Hypothalamus (tissue), 51 donors: Measurements from ENCODE around the gene NAALADL1.
A peak's percentile ranks its signal among the peaks of the same experiment; 100 is the strongest.

Source experiments
- DNase-seq, 51 donors: peaks; one replicate each; lab custom pipeline; 2025; lab: John Stamatoyannopoulos, UW

NAALADL1 gene, protein sequence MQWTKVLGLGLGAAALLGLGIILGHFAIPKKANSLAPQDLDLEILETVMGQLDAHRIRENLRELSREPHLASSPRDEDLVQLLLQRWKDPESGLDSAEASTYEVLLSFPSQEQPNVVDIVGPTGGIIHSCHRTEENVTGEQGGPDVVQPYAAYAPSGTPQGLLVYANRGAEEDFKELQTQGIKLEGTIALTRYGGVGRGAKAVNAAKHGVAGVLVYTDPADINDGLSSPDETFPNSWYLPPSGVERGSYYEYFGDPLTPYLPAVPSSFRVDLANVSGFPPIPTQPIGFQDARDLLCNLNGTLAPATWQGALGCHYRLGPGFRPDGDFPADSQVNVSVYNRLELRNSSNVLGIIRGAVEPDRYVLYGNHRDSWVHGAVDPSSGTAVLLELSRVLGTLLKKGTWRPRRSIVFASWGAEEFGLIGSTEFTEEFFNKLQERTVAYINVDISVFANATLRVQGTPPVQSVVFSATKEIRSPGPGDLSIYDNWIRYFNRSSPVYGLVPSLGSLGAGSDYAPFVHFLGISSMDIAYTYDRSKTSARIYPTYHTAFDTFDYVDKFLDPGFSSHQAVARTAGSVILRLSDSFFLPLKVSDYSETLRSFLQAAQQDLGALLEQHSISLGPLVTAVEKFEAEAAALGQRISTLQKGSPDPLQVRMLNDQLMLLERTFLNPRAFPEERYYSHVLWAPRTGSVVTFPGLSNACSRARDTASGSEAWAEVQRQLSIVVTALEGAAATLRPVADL

DNA sequence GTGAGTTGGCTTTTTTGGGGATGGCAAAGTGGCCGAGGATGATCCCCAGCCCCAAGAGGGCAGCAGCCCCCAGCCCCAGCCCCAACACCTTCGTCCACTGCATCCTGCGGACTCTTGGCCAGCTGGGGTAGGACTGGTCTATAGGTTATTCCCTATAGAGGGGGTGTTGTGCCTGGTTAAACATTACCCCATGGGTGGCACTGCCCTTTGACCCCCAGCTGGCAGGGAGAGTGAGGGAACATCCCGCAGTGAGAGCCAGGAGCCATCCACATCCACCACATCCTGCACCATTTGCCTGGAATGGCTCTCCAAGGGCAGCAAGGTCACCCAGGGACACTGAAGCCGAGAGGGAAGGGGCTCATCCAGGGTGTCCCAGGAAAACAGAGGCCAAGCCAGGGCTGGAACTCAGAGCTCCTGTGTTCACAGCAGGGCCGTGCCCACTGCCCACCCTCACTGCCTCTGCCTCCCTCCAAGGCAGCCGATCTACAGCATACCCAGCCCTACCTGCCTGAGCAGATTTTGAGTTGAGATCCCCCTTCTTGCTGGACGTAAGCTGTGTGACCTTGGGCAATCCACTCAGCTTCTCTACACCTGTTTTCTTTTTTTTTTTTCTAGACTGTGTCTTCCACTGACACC lies at the start of gene NAALADL1:
Gene NAALADL1, minus strand, starts transcription at position 135 of the 636 bp plus-strand sequence. Its CDS starts 32 bp downstream, at position 103.
- no peak for DNase-seq

DNA sequence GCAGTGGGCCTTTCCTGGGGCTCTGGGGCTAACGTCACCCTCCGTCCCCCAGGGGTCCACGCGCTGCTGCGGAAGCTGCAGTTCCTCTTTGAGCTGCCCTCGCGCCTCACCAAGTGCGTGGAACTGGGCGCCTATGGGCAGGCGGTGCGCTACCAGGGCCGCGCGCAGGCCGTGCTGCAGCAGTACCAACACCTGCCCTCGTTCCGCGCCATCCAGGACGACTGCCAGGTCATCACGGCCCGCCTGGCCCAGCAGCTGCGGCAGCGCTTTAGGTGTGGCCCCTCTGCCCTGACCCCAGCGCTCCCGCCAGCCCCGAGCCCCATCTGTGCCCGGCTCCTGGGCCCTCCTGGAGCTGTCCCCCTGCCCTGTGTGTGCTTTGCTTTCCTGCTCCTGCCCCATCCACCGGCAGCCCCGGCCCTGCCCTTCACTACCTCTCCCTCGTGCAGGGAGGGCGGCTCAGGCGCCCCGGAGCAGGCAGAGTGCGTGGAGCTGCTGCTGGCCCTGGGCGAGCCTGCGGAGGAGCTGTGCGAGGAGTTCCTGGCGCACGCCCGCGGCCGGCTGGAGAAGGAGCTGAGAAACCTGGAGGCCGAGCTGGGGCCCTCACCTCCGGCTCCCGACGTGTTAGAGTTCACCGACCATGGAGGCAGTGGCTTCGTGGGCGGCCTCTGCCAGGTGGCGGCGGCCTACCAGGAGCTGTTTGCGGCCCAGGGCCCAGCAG lies 49.6 kb upstream of the NAALADL1 start:
- DNase-seq: no peak

DNA sequence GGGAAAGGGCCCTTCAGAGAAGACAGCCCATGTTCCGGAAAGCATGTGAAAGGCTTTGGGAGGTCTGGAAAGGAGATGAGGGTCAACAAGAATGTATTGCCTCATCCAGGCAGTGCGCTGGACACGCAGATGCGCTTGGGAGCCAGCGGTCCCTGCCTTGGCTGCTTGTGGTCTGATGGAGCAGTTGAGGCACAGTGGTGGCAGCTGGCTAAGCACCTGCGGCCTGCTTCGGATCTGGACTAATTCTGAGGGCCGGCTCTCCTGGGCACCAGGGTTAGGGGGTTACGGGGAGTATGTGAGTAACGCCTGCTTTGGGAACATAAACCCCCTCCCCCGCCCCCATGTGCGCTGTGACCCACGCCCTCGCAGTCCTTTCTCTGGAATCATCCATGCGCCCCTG lies 48.7 kb upstream of the NAALADL1 start:
- no peak for DNase-seq

DNA sequence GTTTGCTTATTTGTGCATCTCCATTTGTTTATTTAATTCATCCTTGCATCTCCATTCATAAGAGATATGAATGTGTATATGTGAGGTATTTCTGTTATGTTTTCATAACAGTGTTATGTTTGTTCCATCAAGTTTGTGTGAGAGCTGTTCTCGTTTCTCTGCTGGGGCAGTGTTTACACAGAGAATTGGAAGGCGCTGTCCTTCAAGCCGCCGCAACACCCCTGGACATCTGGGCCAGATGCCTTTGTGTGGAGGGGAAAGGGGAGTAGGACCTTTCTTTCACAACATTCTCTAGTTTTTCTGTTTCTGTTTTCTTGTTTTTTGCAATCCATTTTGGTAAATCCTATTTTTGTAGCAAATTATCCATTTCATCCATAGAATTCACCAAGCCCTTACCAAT lies 46.3 kb upstream of the NAALADL1 start:
- peak in 1 of 51 donors; percentile 16 for DNase-seq

DNA sequence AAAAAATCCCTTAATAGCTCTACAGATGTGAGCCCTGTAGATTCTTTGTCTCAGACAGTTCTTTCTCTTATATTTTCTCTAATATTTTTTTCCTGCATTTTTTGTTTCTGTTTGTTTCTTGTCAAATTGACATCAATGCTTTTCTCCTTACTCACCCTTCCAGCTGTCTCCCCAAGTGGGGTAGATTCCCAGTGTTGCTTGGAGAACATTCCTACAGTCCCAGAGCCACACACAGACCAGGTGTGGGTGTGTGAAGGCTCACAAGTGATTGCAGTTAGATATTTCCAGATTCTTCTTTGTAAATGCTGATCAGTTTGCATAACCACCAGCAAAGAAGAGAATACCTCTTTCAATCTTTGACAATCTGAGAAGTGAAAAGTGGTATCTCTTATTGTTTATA lies 45.1 kb upstream of the NAALADL1 start:
- no peak for DNase-seq

DNA sequence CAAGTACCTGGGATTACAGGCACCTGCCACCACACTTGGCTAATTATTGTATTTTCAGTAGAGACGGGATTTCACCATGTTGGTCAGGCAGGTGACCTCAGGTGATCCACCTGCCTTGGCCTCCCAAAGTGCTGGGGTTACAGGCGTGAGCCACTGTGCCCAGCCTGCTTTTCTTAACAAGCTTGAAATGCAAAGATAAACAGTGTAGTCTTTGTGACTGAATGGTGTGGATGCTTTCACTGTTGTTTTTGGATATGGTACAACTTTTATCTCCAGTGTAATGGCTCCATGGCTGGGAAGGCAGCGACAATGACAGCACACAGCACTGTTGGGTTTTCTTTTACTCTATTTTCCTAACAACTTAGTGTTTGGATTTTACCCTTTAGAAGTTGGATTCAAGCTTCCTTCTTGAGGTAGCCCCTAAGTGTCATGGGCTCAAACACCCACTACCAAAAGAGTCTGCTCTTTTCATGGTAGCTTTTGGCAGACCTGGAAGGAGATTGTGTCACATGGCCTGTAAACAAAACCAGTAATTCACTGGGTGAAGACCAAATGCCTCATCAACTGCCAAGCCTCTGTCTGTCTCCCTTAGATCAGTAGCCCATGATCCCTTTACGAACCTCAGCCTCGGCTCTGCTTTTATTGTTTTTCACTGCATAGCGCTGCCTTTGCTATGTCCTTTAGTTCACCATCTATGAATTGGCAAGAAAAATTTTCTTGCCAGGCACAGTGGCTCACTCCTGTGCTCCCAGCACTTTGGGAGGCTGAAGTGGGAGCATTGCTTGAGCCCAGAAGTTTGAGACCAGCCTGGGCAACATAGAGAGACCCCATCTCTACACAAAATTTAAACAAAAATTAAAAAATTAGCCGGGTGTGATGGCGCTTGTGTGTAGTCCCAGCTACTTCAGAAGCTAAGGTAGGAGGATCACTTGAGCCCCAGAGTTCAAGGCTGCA lies 44.1 kb upstream of the NAALADL1 start:
- DNase-seq: peak in 20 of 51 donors; percentile 9 to 66 (median 30)

DNA sequence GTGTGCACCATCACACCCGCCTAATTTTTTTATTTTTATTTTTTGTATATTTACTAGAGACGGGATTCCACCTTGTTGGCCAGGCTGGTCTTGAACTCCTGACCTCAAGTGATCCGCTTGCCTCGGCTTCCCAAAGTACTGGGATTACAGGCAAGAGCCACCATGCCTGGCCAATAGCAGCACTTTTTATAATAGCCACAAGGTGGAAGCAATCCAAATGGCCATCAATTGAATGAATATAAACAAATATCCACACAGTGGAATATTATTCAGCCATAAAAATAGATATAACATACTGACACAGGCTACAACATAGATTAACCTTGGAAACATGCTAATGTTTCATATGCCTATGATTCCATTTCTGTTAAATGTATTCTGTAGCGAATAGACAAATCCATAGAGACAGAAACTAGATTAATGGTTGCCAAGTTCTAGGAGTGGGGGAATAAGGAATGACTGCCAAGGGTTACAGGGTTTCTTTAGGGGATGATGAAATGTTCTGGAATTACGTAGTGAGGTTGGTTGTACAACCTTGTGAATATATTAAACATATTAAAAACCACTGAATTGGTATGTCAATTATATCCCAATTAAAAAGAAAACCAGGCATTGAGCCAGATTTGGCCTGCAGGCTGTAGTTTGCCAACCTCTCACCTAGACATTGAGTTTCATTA lies 42.5 kb upstream of the NAALADL1 start:
- no peak for DNase-seq

DNA sequence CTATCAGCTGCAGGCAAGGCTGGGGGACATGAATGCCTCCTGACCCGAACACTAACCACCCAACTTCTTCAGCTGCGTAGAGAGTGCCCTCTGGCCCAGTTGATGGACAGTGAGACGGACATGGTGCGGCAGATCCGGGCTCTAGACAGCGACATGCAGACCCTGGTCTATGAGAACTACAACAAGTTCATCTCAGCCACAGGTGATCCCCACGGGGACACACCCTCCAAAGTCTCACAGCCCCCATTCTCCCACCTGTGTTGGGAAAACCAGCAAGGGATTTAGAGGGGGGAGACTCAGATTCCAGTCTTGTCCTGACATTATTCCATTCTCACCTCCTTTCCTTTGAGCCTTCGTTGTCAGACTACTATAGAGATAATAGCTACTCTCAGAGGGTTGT lies 38.6 kb upstream of the NAALADL1 start:
- DNase-seq: no peak

DNA sequence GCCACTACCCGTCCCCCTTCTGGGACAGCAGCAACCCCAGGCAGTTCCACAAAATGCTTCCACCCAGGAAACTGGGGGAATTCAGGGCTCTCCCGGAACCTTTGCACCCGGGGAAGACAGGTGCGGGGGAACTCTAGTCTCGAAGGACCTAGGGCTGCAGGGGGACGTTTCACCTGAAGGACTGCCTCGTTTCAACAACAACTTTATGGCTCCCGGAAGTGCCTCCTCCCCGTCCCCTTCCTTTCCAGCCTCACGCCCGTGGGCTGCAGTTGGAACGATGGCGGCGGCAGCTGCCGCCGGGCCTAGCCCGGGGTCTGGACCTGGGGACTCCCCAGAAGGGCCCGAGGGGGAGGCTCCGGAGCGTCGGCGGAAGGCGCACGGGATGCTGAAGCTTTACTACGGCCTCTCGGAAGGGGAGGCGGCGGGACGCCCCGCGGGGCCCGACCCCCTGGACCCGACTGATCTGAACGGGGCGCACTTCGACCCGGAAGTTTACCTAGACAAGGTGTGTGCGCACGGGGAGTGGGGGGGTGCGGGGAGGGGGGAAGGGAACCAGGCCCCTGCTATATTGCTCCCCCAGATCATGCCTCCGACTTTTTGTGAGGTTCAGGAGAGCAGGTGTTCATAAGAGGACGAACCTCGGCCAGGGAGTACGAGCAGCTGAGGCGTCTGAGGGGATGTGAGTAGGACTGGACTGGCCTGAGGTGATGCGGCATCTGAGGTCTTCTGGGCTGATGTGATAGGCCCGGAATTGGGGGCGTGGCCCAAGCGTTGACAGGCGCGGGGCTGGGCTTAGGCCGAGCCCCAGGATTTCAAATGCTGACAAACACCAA lies 37.8 kb upstream of the NAALADL1 start, which contains the start of gene VPS51:
Gene VPS51, plus strand, starts transcription at position 241 of the 833 bp plus-strand sequence. Its CDS starts 37 bp downstream, at position 278.
- DNase-seq: peak; percentile 38 to 90 (median 78)

DNA sequence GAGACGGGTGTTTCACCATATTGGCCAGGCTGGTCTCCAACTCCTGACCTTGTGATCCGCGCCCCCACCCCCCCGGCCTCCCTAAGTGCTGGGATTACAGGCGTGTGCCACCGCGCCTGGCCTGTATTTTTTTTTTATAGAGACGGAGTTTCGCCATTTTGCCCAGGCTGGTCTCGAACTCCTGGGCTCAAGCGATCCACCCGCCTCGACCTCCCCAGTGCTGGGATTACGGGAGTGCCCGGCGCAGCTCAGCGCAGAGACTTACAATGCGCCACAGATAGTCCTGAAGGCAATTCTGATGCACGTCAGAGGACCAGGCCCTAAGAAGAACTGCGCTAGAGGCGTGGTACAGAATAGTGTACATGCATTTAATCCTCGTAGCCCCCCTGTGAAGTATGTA lies 37.1 kb upstream of the NAALADL1 start:
- no peak for DNase-seq

DNA sequence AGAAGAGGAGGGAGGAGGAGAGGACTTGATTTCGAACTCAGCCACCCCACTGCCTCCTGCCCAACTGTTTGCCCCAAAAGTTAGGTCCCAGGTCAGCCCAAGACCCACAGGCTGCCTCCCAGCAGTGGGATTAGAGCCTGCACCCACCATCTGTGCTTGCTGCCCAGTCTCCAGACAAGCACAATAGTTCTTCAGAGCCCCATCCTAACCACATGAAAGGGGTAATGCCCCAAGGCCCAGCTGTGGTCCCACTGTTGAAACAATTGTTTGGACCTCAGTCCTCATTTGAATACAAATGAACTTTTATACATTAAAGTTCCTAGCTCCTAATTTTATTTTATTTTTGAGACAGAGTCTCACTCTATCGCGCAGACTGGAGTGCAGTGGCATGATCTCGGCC lies 32.3 kb upstream of the NAALADL1 start:
- peak in 15 of 51 donors; percentile 17 to 63 (median 41) for DNase-seq

DNA sequence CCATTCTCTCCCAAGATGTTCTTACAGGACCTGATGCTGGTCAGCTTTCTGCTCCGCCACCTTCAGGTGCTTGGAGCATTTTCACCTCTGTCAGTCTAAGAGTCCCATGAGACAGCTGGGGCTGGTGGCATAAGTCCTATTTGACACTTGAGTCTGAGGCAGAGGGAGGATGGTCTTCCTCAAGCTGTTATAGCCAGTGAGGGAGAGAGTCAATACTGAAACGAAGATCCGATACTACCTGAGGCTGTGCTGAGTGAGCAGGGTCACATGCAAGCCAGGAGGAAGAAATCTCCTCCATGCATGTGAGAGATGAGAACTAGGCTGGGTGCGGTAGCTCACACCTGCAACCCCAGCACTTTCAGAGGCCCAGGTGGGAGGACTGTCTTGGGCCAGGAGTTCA lies 31.3 kb upstream of the NAALADL1 start:
- DNase-seq: no peak

DNA sequence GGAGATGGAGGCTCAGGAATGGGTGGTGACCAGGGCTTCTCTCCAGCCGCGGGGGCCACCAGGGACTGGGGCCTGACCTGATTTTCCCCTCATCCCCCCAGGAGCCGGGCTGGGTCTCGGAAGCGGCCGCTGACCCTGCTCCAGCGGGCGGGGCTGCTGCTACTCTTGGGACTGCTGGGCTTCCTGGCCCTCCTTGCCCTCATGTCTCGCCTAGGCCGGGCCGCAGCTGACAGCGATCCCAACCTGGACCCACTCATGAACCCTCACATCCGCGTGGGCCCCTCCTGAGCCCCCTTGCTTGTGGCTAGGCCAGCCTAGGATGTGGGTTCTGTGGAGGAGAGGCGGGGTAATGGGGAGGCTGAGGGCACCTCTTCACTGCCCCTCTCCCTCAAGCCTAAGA lies 29.5 kb upstream of the NAALADL1 start:
- no peak for DNase-seq

DNA sequence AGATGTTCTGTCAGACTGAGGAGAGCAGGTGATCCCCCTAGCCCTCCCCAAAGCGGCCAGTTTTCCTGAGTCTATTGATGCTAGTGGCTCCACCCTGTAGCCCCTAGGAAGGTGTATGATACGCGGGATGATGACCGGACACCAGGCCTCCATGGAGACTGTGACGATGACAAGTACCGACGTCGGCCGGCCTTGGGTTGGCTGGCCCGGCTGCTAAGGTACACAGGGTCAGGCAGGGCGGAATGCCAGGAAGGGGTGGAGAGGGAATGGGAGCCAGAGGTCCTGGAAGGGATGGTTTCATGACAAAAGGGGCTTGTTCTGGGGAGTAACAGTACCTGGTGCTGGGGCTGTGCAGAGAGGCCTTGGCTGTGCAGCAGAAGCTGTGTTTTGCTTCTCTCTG lies 28.9 kb upstream of the NAALADL1 start:
- no peak for DNase-seq

DNA sequence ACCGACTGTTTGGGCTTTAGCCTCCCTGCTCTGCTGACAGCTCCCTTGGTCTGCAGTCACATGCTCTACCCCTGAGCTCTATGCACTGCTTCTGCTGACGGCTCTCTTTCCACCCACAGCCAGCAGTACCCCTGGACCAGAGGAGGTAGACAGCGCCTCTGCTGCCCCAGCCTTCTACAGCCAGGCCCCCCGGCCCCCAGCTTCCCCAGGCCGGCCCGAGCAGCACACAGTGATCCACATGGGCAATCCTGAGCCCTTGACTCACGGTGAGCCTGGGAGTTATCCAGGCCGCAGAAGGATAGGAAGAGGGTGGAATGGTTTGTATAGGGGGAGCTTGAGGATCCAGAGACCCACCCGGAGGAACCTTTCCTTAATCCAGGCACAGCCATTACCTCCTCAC lies 28.5 kb upstream of the NAALADL1 start:
- no peak for DNase-seq

DNA sequence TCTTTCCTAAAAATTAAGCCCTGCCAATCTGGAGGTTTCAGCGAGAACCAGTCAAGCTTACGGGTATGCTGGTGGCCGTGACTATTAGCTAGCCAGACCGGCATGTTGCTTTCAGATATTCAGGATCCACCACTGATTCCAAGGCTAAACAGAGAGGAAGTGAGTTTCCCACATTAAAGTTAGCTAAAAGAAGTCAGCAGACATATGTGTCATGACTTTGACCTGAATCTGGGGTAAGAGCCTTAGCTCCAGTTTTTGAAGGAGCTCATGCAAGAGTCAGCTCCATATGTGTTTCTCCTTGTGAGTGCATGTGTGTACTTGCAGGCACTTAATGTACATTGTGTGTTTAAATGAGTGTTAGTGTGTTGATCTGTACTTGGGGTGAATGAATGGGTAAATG lies 27.1 kb upstream of the NAALADL1 start:
- DNase-seq: no peak

DNA sequence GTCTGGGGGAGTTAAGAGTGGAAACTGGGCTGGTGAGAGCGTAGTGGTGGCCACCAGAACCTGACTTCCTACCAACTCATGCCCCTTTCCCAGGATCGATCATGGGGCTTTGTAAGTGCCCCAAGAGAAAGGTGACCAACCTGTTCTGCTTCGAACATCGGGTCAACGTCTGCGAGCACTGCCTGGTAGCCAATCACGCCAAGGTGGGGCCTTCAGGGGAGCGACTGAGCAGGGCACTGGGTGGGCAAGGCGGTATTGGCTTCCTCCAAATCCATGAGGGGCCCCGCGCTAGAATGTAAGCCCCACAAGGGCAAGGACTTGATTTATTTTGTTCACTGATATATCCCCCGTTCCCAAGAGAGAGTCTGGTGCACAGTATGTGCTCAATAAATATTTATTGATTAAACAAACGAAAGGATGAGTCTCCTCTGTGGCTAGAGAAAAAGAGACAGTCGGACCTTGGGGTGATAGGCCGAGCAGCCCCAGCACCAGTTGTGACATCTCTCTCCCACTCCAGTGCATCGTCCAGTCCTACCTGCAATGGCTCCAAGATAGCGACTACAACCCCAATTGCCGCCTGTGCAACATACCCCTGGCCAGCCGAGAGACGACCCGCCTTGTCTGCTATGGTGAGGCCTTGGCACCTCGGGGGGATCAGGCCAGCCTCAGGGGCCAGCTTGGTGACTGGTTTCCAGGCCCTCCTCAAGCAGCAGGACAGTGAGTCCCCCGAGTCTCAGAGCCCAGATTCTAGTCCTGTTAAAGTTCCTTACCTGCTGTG lies 26.4 kb upstream of the NAALADL1 start:
- no peak for DNase-seq
